SW480 (cell line): ENCODE data around the gene CPSF4L.

Source experiments
- DNase-seq: peaks from one replicate; pipeline ENCODE4 v3.0.0-alpha.2; 2016; ENCODE audit warnings: low spot score

Gene CPSF4L

DNA sequence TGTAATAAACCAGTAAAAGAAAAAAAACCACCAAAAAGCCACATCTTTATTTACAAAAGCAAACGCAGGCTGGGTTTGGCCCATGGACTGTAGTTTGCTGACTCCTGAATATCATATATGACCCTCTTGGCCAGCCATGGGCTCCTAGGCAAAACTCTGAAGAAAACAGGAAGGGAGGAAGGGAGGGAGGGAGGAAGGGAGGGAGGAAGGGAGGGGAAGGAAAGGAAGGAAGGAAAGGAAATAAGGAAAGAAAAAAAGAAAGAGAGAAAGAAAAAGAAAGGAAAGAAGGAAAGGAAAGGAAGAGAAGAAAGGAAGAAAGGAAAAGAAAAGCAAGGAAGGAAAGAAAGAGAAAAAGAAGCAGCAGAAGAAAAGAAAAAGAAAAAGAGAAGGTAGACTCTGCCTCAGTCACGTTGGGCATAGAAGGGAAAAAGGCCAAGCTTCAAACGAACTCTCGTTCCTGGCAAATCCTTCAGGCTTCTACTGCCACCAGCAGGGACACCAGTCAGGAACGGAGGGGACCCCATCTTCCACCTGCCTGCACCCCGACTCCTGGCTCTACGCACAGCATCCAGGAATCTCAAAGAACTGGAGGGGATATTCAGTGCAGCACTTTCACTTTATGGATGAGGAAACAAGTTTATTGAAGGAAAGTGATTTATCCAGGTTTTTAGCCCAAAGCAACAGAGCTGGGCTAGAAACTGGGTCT, 28.0 kb upstream of the CPSF4L start:
- no peak for DNase-seq

DNA sequence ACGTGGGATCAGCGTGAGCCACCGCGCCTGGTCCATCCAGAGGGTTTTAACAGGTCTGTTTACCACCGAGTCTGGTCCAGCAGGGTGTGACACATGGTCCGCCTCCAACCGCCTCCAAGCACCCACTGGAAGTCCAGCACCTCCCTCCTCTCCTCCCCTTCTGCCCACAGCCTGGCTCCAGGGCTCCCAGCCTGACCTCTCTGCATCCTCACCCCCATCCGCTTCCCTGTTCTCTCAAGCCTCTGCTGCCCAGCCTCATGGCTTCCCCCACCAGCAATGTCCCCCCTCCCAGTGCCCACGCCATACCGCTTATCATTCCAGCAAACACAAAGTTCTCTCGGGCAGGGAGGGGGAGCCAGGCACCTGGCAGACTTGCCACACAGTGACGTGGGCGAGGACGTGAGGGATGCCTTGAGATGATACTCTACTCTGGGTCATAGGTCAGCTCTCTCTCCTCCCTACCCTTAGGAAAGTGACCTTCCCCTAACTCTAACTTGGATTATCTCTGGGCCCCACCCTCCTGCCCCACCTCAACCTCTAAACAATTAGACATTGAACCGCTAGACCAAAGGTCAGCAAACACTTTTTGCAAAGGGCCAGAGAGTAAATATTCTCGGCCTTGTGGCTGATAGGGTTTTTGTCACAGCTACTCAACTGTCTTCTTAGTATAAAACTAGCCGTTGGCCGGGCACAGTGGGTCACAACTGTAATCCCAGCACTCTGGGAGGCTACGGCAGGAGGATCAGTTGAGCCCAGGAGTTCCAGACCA, 27.0 kb upstream of the CPSF4L start:
- peak; percentile 67 for DNase-seq

DNA sequence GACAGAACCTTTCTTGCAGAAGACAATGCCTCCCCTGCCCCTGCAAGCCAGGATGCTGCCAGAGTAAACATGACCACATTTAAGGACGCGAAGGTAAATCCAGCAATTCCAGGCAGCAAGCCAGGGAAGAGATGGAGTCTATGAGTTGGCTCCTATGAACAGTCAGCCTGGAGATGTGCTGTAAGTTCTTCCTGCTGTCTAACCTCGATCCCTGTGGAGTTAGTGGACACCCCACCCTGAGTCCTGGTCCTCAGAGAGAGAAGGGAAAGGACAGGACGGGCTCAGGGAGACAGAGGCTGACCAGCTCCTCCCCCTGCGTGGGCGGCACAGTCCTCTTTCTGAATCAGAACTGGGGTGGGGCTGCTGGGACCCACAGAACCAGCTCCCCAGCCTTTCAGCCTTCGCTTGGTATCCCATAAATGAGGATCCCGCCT, 25.2 kb upstream of the CPSF4L start:
- DNase-seq, result no peak

DNA sequence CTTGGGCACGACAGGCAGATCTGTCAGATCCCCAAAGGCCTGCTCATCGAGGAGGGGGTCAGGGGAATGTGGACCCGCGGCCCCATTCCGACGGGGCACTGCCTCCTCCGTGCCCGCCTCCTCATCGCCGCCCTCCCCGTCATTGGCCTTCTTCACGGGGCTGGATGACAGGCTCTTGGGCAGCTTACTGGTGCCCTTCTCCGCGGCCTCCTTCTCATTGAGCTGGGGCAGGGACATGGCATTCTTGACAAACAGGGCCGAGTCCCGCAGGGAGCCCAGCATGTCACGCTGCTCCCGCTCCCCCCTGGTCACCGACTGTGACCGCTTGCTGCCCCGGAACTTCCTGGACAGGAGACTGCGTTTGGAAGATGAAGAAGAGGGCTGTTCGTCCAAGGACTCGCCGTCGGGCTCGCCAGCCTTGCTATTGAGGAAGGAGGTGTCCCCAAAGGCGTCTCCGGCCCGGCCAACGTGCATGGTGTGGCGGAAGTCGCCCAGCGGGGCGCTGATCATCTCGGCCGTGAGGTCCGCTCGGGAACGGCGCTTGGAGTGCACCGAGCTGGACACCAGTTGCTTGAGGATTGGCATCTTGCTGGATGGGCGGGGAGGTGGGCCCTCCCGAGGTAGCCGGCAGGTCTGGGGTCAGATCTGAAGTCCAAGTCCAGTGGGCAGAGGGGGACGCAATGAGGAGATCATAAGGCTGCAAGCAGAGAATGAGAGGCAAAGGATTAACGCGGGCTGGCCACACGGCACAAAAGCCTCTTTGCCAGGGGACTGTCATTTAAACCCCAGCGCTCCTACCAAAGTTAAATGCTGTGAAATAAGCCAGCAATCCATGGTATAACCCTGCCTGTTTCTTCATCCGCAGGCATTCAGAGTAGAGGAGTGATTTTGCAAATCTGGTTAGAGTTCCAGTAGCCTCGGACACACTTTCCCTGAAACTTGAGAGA, 24.5 kb upstream of the CPSF4L start:
- DNase-seq, result no peak

DNA sequence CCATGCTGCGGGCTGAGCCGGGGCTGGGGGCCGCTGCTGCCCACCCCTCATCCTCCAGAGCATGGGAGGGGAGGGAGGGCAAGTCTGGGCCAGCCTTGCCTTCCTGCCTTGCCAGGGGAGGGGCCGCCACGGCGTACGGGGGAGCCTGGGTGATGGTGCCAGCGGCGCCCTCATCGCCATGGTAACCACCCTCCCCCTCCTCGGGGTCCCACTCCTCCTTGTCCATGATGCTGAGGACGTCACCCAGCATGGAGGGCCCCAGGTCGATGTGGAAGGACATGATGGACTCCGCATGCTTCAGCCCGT, 23.9 kb upstream of the CPSF4L start:
- no peak for DNase-seq

DNA sequence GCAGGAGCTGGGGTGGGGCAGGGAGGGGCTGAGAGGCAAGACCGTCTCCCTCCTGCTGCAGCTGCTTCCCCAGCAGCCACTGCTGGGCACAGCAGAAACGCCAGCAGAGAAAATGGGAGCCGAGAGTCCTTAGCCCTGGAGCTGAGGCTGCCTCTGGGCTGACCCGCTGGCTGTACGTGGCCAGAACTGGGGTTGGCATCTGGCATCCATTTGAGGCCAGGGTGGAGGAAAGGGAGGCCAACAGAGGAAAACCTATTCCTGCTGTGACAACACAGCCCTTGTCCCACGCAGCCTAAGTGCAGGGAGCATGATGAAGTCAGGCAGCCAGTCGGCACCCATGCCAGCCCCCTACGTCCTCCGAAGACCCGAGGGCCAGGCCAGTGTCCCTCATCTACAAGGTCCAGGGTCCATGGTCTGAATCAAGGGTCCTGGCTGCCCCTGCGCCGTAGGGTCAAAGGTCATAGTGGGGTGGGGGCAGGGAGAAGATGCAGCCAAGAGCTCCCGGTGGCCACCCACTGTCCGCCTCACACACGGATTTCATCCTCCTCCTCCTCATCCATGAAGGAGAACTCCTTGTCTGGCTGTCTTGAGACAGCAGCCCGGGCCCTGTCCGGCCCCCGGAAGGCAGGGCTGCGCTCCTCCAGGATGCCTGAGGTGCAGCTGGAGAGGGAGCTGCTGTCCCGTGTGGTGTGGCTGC, 23.4 kb upstream of the CPSF4L start:
- no peak for DNase-seq

DNA sequence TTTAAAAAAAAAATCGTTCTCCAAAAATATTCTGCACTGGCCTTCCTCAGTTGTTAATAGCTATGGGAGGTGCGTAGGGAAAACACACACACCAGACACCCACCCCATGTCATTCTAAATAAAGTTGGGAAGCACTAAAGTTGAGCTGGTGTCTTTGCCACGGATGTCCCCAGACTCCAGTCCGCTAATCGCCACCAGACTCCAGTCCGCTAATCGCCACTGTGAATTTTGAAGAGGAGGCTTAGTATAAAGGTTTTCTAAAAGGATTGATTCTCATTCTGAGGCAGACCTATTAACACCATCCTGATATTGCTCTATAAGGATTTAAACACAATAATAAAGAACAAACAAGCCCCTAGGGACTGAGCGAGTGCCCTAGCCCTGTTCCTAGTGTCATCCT, 22.7 kb upstream of the CPSF4L start:
- DNase-seq, result no peak

DNA sequence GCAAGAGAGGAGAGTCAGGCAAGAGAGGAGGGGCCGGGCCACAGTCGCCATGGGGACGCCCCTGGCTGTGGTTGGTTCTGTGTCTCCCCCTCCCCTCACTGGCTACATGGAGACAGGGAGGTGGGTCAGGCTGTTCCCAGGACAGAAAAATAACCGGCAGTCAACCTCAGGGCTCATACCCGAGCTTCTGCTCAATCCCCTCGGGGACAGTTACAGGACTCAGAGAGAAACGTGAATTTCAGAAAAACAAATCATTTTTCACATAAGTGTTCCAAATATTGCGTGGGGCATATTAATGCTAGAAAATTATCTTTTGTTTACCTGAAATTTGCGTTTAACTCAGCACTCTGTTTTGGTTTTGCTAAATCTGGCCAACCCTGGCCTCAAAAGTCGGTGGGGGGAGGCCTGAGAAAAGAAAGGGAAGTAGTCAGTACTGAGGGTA, 22.2 kb upstream of the CPSF4L start:
- DNase-seq, result no peak

DNA sequence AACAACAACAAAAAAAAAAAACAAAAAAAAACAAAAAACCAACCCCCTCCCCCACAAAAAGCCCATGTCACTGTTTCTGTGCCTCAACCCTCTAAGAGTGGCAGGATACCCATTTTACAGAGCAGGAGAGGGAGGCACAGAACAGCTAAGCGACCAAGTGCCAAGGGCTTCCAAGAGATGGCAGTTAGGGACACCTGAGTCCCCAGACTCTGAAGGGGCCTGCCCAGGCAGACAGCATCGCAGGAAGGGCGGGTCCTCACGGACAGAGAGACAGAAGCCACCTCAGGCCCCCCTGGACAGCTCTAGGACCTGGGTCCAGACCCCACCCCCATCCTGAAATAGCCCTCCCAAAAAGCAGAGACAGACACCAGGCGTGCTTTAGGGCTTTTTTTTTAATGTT, 21.6 kb upstream of the CPSF4L start:
- DNase-seq, result no peak

DNA sequence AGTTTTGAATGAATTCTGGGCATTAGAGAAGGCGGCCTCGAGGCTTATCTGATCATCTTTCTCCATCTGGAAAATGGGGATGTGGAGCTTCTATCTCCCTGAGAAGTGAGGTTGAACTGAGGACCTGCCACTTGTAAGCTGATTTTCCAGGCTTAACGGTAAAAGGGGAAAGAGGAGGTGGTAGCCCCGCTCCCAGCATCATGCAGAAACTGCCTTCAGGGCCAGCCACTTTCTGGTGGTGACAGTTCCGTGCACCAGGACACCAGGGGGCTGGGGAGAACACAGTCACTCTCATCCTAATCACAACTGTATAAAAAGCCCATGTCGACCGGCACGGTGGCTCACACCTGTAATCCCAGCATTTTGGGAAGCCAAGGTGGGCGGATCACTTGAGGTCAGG, 20.9 kb upstream of the CPSF4L start:
- DNase-seq, result no peak

DNA sequence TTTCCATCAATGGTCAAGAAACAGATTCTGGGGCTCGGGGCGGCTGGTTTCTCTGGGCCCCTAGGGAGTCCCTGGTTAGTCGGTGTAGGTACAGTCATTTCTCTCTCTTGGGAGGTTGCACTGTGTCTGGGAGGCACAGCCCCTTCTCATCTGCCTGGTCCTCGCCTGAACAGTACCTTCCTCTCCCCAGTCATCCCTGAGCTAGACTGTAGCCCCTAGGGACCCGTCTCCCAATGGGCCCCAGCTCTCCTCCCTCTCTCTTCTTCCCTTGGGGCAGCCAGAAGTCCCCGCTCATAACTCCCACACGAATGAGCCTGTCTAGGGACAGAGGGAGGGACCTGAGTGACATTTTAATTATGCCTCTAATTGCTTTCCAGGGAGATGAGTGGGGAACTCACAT, 20.2 kb upstream of the CPSF4L start:
- no peak for DNase-seq

DNA sequence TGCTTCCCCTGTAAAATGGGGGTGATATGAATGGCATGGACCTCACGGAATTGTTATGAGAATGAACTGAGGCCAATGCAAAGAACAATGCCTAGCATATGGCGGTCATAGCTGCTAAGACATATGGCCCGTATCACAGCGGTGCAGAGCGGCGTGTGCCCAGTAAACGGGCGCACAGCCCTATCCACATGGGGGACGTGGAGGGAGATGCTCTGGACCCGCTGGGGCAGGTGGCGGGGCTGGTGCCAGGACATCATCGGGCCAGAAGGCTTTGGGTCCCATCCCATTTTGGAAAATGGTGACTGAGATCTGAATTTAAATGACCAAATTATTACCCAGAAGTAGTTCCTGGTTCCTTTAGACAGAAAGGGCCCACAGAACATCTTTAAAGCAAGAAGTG, 18.5 kb upstream of the CPSF4L start:
- DNase-seq, result no peak

DNA sequence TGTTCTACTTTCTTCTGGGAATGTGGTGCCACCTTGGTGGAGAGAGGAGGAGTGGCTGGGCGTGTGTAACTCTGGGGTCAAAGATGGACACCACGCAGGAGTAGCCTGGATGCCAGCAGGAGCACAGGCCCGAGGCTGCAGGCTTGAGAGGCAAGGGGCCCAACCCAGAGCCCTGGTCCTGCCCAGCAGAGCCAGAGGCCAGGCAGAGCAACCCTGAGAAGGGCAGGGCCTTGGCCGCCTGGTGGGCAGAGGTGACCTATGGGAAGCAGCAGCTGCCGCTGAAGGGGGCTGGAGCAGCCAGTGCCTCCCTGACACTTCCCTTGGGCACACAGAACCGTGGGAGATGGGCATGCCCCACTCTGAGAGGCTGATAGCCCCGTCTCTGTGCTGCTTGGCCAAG, 18.0 kb upstream of the CPSF4L start:
- DNase-seq, result no peak

DNA sequence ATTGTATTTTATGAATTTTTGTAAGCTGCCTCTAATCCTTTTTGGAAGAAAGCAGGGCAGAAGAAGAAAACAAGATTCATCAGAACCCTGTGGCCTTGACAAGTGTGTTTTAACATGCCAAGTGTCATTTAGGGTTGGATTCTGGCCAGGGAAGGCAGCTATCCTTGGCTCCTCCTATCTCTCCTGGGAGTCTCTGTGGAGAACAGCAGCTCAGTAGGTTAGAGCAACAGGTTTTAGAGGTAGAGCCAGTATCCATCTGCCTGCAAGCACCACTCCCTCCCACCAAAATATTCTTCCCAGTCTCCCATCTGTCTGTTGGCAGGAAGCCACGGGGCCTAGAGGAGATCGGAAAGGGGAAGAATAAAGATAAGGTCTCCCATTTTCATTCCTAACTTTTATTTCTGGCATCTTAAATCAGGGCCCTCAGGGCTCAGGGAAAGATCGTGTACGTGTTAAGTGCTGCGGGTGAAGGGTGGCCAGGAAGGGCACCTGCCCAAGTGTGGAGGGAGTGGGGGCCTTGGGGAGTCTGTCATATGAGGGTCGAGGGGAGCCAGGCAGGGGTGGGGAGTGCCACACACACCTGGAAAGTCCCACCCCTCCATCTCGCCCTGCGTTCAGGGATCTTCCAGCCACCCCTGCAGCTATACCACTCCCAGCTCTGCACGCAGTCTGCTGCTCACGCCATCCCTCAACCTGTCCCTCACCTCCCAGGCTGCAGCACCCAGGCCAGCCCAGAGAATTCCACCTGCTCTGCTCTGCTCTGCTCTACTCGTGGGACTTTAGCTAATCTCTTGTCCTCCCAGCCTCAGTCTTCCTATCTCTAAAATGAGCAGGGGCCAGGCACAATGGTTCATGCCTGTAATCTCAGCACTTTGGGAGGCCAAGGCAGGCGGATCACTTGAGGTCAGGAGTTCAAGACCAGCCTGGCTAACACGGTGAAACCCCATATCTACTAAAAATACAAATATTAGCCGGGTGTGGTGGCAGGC, 17.1 kb upstream of the CPSF4L start:
- DNase-seq, result no peak

DNA sequence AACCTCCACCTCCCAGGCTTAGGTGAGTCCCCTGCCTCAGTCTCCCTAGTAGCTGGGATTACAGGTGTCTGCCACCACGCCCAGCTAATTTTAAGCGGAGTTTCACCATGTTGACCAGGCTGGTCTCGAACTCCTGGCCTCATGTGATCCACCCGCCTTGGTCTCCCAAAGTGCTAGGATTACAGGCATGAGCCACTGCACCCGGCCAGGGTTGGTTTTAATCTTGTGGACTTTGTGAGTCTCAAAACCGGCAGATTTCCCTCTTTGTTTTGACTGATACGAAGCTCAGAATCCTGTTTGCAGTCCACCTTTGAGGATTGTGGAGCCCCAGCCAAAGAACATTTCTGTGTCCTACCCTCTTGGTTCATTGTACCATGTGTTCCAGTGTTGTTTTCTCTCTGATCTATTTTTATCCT, 16.4 kb upstream of the CPSF4L start:
- no peak for DNase-seq

DNA sequence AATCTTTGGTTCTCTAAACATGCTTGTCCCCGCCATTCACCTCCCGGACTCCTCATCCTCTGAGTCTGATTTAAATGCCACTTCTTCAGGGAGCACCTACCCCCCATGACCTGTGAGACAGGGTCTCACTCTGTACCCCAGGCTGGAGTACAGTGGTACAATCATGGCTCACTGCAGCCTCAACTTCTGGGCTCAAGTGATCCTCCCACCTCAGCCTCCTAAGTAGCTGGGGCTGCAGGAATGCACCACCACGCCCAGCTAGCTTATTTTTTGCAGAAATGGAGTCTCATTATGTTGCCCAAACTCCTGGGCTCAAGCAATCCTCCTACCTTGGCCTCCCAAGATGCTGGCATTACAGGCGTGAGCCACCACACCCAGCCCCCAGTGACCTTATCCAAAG, 12.8 kb upstream of the CPSF4L start:
- DNase-seq, result no peak

DNA sequence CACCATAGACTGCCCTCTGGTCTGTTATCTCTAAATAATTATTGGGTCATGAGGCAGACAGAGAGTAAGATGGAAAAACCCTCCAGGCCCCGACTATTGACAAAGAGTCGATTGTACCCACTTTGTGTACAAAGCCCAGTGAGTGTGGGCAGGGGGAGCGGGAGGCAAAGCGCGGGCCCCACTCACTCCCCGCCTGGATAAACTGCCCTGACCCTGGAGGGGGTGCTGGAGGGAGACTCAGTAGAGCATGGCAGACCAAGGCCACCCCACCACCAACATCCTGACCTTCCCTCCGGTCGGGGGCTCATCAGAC, 11.2 kb upstream of the CPSF4L start:
- no peak for DNase-seq

DNA sequence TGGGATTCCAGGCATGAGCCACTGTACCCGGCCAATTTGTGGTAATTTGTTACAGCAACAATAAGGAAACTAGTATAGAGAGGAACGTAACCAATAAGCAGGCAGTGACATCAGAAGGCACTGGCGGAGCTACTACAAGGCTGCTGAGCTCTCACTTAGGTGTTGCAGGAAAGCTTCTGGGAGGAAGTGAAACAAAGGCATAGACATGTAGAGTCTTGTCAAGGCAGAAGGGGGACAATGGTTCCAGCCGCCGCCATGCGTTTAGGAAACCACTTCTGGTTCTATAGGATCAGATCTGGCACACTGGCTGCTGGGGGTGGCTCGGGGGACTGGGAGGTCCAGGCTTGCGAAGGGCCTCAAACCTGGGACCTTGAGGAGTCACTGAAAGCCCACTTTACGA, 9.4 kb upstream of the CPSF4L start:
- no peak for DNase-seq

DNA sequence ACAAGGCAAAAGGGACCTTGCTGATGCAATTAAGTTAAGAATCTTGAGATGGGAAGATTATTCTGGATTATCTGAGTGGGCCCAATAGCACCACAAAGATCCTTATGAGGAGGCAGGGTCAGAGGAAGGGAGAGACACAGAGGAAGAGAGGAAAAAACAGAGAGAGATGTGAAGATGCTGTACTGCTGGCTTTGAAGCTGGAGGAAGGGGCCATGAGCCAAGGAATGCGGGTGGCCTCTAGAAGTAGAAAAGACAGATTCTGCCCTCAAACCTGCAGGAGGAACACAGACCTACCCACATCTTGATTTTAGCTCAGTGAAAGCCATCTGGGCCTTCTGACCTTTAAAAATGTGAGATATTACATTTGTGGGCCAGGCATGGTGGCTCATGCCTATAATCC, 8.1 kb upstream of the CPSF4L start:
- no peak for DNase-seq

DNA sequence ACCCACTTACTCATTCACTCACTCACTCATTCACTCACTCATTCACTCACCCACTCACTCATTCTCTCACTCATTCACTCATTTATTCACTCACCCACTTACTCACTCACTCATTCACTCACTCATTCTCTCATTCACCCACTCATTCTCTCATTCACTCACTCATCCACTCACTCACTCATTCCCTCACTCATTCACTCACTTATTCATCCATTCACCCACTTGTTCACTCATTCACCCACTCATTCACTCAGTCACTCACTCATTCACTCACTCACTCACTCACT, 7.6 kb upstream of the CPSF4L start:
- DNase-seq, result no peak

DNA sequence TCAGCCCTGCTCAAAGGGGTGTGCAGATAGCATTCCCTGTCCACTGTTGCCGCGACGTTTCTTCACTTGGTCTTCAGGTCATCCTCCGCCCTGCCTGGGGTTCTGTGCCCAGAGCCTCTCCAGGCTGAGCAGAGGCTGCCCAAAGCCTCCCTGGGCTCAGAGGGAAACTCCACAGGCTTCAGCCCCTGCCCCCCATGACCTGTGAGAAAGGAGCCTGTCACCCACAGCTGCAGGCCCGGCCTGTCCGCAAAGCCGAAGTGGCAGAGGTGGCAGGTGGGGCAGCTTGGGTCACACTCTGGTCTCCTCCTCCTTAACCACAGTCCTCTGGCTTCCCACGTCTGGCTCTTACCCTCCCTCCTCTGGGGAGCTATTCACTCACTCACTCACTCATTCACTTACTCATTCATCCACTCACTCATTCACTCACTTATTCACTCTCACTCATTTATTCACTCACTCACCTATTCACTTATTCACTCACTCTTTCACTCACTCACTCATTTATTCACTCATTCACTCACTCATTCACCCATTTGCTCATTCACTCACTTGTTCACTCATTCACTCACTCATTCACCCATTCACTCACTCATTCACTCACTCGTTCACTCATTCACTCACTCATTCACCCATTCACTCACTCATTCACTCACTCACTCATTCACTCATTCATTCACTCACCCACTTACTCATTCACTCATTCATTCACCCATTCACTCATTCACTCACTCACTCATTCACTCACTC, 7.1 kb upstream of the CPSF4L start:
- peak; percentile 44 for DNase-seq
